PC-9 (cell line): Measurements from ENCODE around the gene KCNG4. TPM values are rescaled to one million over a fixed set of nuclear protein-coding genes. Genes with fewer than 3 reads are reported as not detected.

Experiments used
- BruUV-seq: library from RNA; stranded (reverse); fragments of 400-500 nt; replicated peaks from 2 replicates; lab custom pipeline; 2021; lab: Mats Ljungman, UMichigan
- CTCF ChIA-PET: fragments of 300-600 bp; sonication (Branson Sonifier 250); formaldehyde crosslinking; loops from one replicate; lab custom pipeline; 2022; ENCODE audit warnings: antibody characterized with exemption; lab: Charles Lee
- POLR2A ChIA-PET: fragments of 300-600 bp; sonication (Branson Sonifier 250); formaldehyde crosslinking; loops from one replicate; lab custom pipeline; 2022; ENCODE audit warnings: antibody characterized with exemption; ENCODE audit not compliant: unreplicated experiment; lab: Charles Lee
- DNase-seq, 2 experiments: peaks; one replicate each; pipeline versions ENCODE4 v3.0.0 to v3.0.0-alpha.2; 2015 to 2022; ENCODE audit warnings: mixed read lengths in 1 of 2
- H2AFZ ChIP-seq: fragments of 200-600 bp; sonication (generic); 2 replicates; pipeline ENCODE4 v1.8.1; 2017; ENCODE audit warnings: antibody characterized with exemption
- H3F3A ChIP-seq: fragments of 200-600 bp; sonication (generic); 2 replicates; pipeline ENCODE4 v1.8.1; 2017; ENCODE audit warnings: antibody characterized with exemption, mild to moderate bottlenecking, low read depth; ENCODE audit not compliant: insufficient read depth
- H3K27ac ChIP-seq: fragments of 200-600 bp; sonication (generic); 2 replicates; pipeline ENCODE4 v1.6.1; 2016; ENCODE audit warnings: mixed run types
- H3K27me3 ChIP-seq: fragments of 200-600 bp; sonication (generic); 2 replicates; pipeline ENCODE4 v1.6.1; 2016; ENCODE audit warnings: low read depth, mixed run types; ENCODE audit not compliant: insufficient read depth
- H3K36me3 ChIP-seq: fragments of 200-600 bp; sonication (generic); 2 replicates; pipeline ENCODE4 v1.6.1; 2016; ENCODE audit warnings: low read depth, mixed run types
- H3K4me1 ChIP-seq: fragments of 200-600 bp; sonication (generic); replicated peaks from 2 replicates; pipeline ENCODE4 v1.6.1; 2016; ENCODE audit warnings: mixed run types; ENCODE audit not compliant: insufficient read depth
- H3K4me2 ChIP-seq: fragments of 200-600 bp; sonication (generic); 2 replicates; pipeline ENCODE4 v1.6.1; 2017; ENCODE audit warnings: mixed run types
- H3K4me3 ChIP-seq: fragments of 200-600 bp; sonication (generic); 2 replicates; pipeline ENCODE4 v1.6.1; 2016; ENCODE audit warnings: mixed run types
- H3K79me2 ChIP-seq: fragments of 200-600 bp; sonication (generic); 2 replicates; pipeline ENCODE4 v1.6.1; 2017; ENCODE audit warnings: low read depth, mixed run types
- H3K9me2 ChIP-seq: fragments of 200-600 bp; sonication (generic); 2 replicates; pipeline ENCODE4 v1.8.1; 2017; ENCODE audit warnings: mild to moderate bottlenecking; ENCODE audit not compliant: insufficient read depth
- H3K9me3 ChIP-seq: fragments of 200-600 bp; sonication (generic); 2 replicates; pipeline ENCODE4 v1.8.1; 2016; ENCODE audit warnings: low read depth; ENCODE audit not compliant: insufficient read depth
- H4K20me1 ChIP-seq: fragments of 200-600 bp; sonication (generic); 2 replicates; pipeline ENCODE4 v1.8.1; 2017; ENCODE audit not compliant: insufficient read depth
- CTCF ChIP-seq: fragments of 200-600 bp; sonication (generic); conservative IDR thresholded peaks from 2 replicates; pipeline ENCODE4 v1.6.1; 2017; ENCODE audit warnings: mixed run types, antibody characterized with exemption, mild to moderate bottlenecking, moderate library complexity
- EZH2 ChIP-seq: fragments of 200-600 bp; sonication (generic); IDR thresholded peaks from 2 replicates; pipeline ENCODE4 v1.8.0; 2017; ENCODE audit warnings: antibody characterized with exemption, low read depth
- intact Hi-C: fragments of 100-400 bp; cut with micrococcal nuclease; formaldehyde crosslinking; loops from one replicate; pipeline ENCODE4 v1.10.0; 2022; ENCODE audit not compliant: unreplicated experiment
- total RNA-seq: library from RNA; stranded (reverse); gene quantifications from 2 replicates; pipeline ENCODE4 v1.2.3, GENCODE V29; 2021

Gene KCNG4
- total RNA-seq, 1 experiment from 2014 or later: not detected

DNA sequence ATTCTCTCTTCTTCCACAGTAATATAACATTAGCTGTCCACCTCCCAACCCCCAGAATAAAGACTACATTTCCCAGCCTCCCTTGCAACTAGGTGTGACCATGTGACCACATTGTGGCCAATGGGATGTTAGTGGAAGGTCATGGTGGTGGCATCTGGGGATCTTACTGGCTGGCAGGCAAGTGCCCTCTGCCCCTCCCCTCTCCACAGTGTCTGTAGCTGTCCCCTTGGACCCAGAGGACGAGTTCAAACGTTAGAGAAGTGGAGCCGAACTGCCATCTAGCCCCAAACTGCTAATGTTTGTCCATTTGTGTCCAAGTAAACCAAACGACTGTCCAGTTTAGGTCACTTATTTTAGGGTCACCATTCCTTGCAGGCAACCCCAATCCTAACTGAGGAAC lies 26.6 kb upstream of the KCNG4 start:
- peak overlapping the region; percentile 52 for H3K4me2 ChIP-seq
- H3K9me3 ChIP-seq: no peaks in the 10 kb centered on the region
- H4K20me1 ChIP-seq: no peaks in the 10 kb centered on the region
- no TSS peak for BruUV-seq
- H3K27ac ChIP-seq: no peak overlapping the region
- H3F3A ChIP-seq: no peaks in the 10 kb centered on the region
- peak; percentile 43 to 78 for DNase-seq
- H3K79me2 ChIP-seq: no peaks in the 10 kb centered on the region
- H3K27me3 ChIP-seq: no peaks in the 10 kb centered on the region
- peak overlapping the region; percentile 25; the same call in 1 of the 2 replicates for H2AFZ ChIP-seq
- TF ChIP-seq EZH2 (no peak), CTCF (no peak)
- intact Hi-C loops: no loop called here
- CTCF ChIA-PET: interaction anchor here (1.1 kb wide), 1 partner anchor 18 kb away, joined by 4 read pairs; no protein-coding TSS in a partner anchor
- no peaks in the 10 kb centered on the region for H3K4me1 ChIP-seq
- no peak overlapping the region; the same call in 1 of the 2 replicates for H3K4me3 ChIP-seq
- H3K36me3 ChIP-seq: no peaks in the 10 kb centered on the region
- POLR2A ChIA-PET: no interaction called here
- H3K9me2 ChIP-seq: no peaks in the 10 kb centered on the region

- no peak overlapping the region for H3K4me3 ChIP-seq
- H3K36me3 ChIP-seq: no peaks in the 10 kb centered on the region
- ChIA-PET POLR2A (no interaction called here), CTCF (interaction anchor here (0.6 kb wide), 1 partner anchor 10 kb away, joined by 5 read pairs; no protein-coding TSS in a partner anchor)
- no peaks in the 10 kb centered on the region for H3K9me2 ChIP-seq
- intact Hi-C loops: no loop called here
- H3K4me2 ChIP-seq: no peak overlapping the region
- no peaks in the 10 kb centered on the region for H3K4me1 ChIP-seq
- no peaks in the 10 kb centered on the region for H3K79me2 ChIP-seq
- no peaks in the 10 kb centered on the region for H3K9me3 ChIP-seq
- no TSS peak for BruUV-seq
- no peaks in the 10 kb centered on the region for H3F3A ChIP-seq
- H4K20me1 ChIP-seq: no peaks in the 10 kb centered on the region
- no peak overlapping the region for H2AFZ ChIP-seq
- TF ChIP-seq EZH2 (no peak), CTCF (no peak)
- no peak overlapping the region for H3K27ac ChIP-seq
- H3K27me3 ChIP-seq: no peaks in the 10 kb centered on the region
- DNase-seq: no peak
Measured at GRCh38 chr16:84262939-84263338, 23.1 kb upstream of the KCNG4 start.

- CTCF ChIA-PET: no interaction called here
- Histone ChIP-seq H3K27ac (no peak overlapping the region), H3K9me3 (no peaks in the 10 kb centered on the region), H3K27me3 (no peaks in the 10 kb centered on the region), H3F3A (no peaks in the 10 kb centered on the region), H4K20me1 (no peaks in the 10 kb centered on the region), H3K9me2 (no peaks in the 10 kb centered on the region), H3K79me2 (no peaks in the 10 kb centered on the region), H3K4me3 (no peak overlapping the region), H3K4me2 (no peak overlapping the region), H3K4me1 (no peaks in the 10 kb centered on the region), H3K36me3 (no peaks in the 10 kb centered on the region), H2AFZ (no peak overlapping the region)
- no TSS peak for BruUV-seq
- TF ChIP-seq CTCF: no peak
- TF ChIP-seq EZH2: no peak
- intact Hi-C loops: no loop called here
- POLR2A ChIA-PET: no interaction called here
- DNase-seq: no peak
Measured at GRCh38 chr16:84262031-84262430, 22.2 kb upstream of the KCNG4 start.
